Erythroblast (primary cell): Measurements from ENCODE around the gene PLD5.
"Not testable (repeated sequence)": the region's sequence is repeated elsewhere in the genome, so short reads cannot be mapped to it uniquely, and the experiment has no call there.

Source experiments
- GATA1 ChIP-seq: IDR thresholded peaks from 2 replicates; pipeline ENCODE4 v1.6.1; 2011; ENCODE audit warnings: low read depth, mild to moderate bottlenecking, control low read depth, low read length, moderate library complexity
- POLR2A ChIP-seq: IDR thresholded peaks from 2 replicates; pipeline ENCODE4 v1.6.1; 2011; ENCODE audit warnings: mild to moderate bottlenecking, low read length

GRCh38 chr1:242179767-242180166 is 344.7 kb downstream of the PLD5 start:
- TF ChIP-seq POLR2A, GATA1: not testable (repeated sequence)
